Measurements from ENCODE around the gene DUOXA2. TPM values are rescaled to one million over a fixed set of nuclear protein-coding genes. Genes with fewer than 3 reads are reported as not detected.

The DUOXA2 gene
- total RNA-seq, 1 experiment from 2014 or later: not detected

DNA sequence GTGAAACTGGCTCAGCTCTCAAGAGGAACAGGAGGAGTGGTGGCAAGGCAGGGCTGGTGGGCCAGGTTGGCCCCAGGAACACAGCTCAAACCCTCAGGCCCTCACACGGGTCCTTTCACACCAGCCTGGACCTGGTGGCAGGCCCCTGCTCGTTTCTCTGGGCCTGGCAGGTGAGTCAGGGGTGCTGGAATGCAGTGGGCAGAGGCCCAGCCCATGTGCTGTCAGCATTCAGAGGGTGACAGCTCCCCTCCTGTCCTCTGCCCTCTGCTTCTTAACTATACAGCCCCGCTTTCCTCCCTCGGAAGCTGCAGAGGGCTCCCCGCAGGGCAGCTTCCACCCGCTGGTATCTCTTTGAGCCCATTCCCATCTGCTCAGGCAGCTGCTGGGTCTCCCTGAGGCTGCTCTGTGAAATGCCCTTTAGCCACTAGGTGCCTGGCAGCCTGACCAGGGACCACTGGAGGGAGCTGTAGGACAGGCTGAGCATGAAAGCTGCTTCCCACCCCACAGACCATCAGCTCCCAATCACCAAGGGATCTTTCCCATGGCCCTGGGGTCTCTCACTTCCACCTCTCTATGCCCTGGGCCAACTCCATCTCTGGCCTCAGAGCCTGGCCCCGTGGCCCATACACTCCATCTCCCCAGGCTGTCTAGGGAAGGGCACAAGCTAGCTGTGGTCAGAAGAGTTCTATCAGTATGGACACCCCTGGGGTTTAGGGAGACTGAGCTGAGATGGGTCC, 48.8 kb downstream of the DUOXA2 start:
- TF ChIP-seq, protein P1, sequence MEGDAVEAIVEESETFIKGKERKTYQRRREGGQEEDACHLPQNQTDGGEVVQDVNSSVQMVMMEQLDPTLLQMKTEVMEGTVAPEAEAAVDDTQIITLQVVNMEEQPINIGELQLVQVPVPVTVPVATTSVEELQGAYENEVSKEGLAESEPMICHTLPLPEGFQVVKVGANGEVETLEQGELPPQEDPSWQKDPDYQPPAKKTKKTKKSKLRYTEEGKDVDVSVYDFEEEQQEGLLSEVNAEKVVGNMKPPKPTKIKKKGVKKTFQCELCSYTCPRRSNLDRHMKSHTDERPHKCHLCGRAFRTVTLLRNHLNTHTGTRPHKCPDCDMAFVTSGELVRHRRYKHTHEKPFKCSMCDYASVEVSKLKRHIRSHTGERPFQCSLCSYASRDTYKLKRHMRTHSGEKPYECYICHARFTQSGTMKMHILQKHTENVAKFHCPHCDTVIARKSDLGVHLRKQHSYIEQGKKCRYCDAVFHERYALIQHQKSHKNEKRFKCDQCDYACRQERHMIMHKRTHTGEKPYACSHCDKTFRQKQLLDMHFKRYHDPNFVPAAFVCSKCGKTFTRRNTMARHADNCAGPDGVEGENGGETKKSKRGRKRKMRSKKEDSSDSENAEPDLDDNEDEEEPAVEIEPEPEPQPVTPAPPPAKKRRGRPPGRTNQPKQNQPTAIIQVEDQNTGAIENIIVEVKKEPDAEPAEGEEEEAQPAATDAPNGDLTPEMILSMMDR (IDR thresholded peaks at IDR 0.05; ENCODE audit: unreplicated experiment): peak; percentile 69
- peaks cover 5% of the 10 kb centered on the region for H3K36me3 Mint-ChIP-seq (ENCODE audit: insufficient read depth, unreplicated experiment)
- peak; percentile 86 for DNase-seq
- CTCF ChIA-PET: interaction anchor here (0.6 to 3.1 kb wide), 24 partner anchors 16 to 295 kb away, joined by 3 to 33 read pairs (median 5); partner anchors contain the start of genes DUOX1 and DUOXA1
- intact Hi-C loops (cut with micrococcal nuclease; ENCODE audit: unreplicated experiment): loop anchor here (1.0 to 5.0 kb wide), 3 partner anchors 37 to 234 kb away; no protein-coding TSS in a partner anchor
- H3K27me3 Mint-ChIP-seq (ENCODE audit: unreplicated experiment): no peaks in the 10 kb centered on the region
- H3K4me1 Mint-ChIP-seq (ENCODE audit: low read depth, unreplicated experiment): peaks cover 13% of the 10 kb centered on the region
- no TSS peak for BruUV-seq (replicated peaks)
- H3K4me3 Mint-ChIP-seq (ENCODE audit: low read depth, unreplicated experiment): no peak overlapping the region
- H3K27ac Mint-ChIP-seq (ENCODE audit: unreplicated experiment): no peak overlapping the region
- H3K9me3 Mint-ChIP-seq (ENCODE audit: low read depth, unreplicated experiment): no peaks in the 10 kb centered on the region

DNA sequence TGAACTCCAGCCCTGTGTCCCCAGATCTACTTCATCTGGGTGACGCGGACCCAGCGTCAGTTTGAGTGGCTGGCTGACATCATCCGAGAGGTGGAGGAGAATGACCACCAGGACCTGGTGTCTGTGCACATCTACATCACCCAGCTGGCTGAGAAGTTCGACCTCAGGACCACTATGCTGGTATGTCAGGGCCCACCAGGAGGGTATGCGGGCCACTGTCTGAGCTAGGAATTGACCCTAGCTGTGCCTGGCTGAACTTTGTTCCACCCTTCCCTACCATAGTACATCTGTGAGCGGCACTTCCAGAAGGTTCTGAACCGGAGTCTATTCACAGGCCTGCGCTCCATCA, 49.4 kb downstream of the DUOXA2 start:
- no peak overlapping the region for H3K27ac Mint-ChIP-seq (ENCODE audit: unreplicated experiment)
- TF ChIP-seq, protein P1 (IDR thresholded peaks at IDR 0.05; ENCODE audit: unreplicated experiment): no peak
- no peaks in the 10 kb centered on the region for H3K9me3 Mint-ChIP-seq (ENCODE audit: low read depth, unreplicated experiment)
- H3K4me3 Mint-ChIP-seq (ENCODE audit: low read depth, unreplicated experiment): no peak overlapping the region
- no peaks in the 10 kb centered on the region for H3K27me3 Mint-ChIP-seq (ENCODE audit: unreplicated experiment)
- DNase-seq: no peak
- H3K4me1 Mint-ChIP-seq (ENCODE audit: low read depth, unreplicated experiment): peaks cover 13% of the 10 kb centered on the region
- CTCF ChIA-PET: interaction anchor here (0.6 to 3.1 kb wide), 23 partner anchors 16 to 295 kb away, joined by 3 to 33 read pairs (median 5); a partner anchor contains a TSS
- intact Hi-C loops (cut with micrococcal nuclease; ENCODE audit: unreplicated experiment): loop anchor here (1.0 to 5.0 kb wide), 3 partner anchors 37 to 234 kb away; no protein-coding TSS in a partner anchor
- BruUV-seq (replicated peaks): no TSS peak
- peaks cover 5% of the 10 kb centered on the region for H3K36me3 Mint-ChIP-seq (ENCODE audit: insufficient read depth, unreplicated experiment)

DNA sequence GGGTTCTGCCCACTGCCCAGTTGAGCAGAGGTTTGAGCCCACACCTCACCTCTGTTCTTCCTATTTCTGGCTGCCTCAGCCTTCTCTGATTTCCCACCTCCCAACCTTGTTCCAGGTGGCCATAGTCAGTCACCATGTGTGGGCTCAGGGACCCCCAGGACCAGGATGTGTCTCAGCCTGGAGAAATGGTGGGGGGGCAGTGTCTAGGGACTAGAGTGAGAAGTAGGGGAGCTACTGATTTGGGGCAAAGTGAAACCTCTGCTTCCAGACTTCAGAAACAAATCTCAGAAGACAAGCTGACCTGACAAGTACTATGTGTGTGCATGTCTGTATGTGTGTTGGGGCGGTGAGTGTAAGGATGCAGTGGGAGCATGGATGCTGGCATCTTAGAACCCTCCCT, 50.8 kb downstream of the DUOXA2 start:
- Mint-ChIP-seq H3K9me3 (ENCODE audit: low read depth, unreplicated experiment) (no peaks in the 10 kb centered on the region), H3K4me3 (ENCODE audit: low read depth, unreplicated experiment) (no peak overlapping the region), H3K4me1 (ENCODE audit: low read depth, unreplicated experiment) (peaks cover 13% of the 10 kb centered on the region), H3K27ac (ENCODE audit: unreplicated experiment) (no peak overlapping the region), H3K36me3 (ENCODE audit: insufficient read depth, unreplicated experiment) (peaks cover 5% of the 10 kb centered on the region), H3K27me3 (ENCODE audit: unreplicated experiment) (no peaks in the 10 kb centered on the region)
- no peak for DNase-seq
- intact Hi-C loops (cut with micrococcal nuclease; ENCODE audit: unreplicated experiment): loop anchor here (5.0 kb wide), 1 partner anchor 232 kb away; no protein-coding TSS in a partner anchor
- TF ChIP-seq, protein P1 (IDR thresholded peaks at IDR 0.05; ENCODE audit: unreplicated experiment): no peak
- no TSS peak for BruUV-seq (replicated peaks)
- CTCF ChIA-PET: no interaction called here

DNA sequence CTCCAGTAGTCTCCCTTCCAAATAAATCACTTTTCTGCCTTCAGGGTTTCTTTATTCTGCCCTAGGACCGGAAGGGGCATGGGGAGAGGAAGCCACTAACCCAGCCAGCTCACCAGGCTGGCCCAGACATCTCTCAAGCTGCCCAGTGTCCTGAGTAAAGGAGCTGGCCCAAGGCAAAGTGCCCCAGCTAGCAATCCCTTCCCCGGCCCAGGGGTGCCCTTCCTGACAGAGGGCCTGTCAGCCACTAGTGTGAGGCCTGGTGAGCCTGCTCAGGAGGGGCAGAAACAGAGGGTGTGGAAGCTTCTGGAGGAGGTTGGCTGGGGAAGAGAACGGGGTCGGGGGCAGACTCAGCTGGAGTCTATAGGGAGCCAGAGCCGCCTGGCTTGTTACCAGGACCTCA, 51.4 kb downstream of the DUOXA2 start:
- peaks cover 13% of the 10 kb centered on the region for H3K4me1 Mint-ChIP-seq (ENCODE audit: low read depth, unreplicated experiment)
- H3K27ac Mint-ChIP-seq (ENCODE audit: unreplicated experiment): no peak overlapping the region
- TF ChIP-seq, protein P1 (IDR thresholded peaks at IDR 0.05; ENCODE audit: unreplicated experiment): no peak
- CTCF ChIA-PET: interaction anchor here (0.6 to 1.1 kb wide), 2 partner anchors 35 to 182 kb away, joined by 3 read pairs; no protein-coding TSS in a partner anchor
- H3K9me3 Mint-ChIP-seq (ENCODE audit: low read depth, unreplicated experiment): no peaks in the 10 kb centered on the region
- H3K36me3 Mint-ChIP-seq (ENCODE audit: insufficient read depth, unreplicated experiment): peaks cover 5% of the 10 kb centered on the region
- intact Hi-C loops (cut with micrococcal nuclease; ENCODE audit: unreplicated experiment): no loop called here
- no TSS peak for BruUV-seq (replicated peaks)
- H3K27me3 Mint-ChIP-seq (ENCODE audit: unreplicated experiment): no peaks in the 10 kb centered on the region
- no peak for DNase-seq
- no peak overlapping the region for H3K4me3 Mint-ChIP-seq (ENCODE audit: low read depth, unreplicated experiment)
